NOMO-1 (cell line): ENCODE measurements around the gene FERMT3.
A peak's percentile ranks its signal among the peaks of the same experiment; 100 is the strongest.

Experiments used
- DNase-seq, 2 experiments: peaks; one replicate each; lab custom pipeline; 2025; ENCODE audit not compliant: unreplicated experiment in 2 of 2; lab: John Stamatoyannopoulos, UW

The FERMT3 gene

DNA sequence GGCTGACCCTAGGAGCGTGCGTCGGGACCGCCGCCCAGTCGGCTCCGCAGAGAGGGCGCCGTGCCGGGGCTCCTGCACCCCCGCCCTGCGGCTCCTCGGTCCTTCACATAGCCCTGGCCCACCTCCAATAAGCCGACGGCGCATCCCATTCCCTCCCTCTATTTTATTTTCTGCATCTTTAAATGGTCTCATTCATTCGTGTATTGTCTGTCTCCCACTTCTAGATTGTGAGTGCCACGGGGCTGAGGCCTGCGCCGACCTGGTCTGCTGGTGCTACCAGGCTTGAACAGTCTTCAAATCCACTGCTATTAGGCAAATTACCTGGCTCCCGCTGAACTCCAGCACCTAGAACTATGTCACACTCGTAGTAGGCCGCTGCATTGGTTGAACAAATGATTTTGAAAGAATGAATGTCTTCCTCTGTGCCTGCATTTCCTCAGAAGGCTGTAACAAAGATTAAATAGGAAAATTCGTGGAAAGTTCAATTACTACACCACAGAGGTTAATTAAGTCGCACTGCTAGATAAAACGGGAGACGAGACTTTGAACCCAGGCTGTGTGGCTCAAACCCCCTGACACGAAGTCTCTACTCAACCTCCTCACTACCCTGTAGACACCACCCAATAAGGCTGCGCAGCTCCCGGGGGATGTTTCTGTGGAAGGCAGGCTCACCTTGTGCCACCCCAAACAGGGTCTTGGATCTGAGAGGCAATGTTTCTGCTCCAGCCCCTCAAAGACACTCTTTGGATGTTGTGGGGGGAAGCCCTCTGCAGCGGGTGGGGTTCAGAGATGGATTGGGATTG lies 41.4 kb downstream of the FERMT3 start:
- DNase-seq, result no peak

DNA sequence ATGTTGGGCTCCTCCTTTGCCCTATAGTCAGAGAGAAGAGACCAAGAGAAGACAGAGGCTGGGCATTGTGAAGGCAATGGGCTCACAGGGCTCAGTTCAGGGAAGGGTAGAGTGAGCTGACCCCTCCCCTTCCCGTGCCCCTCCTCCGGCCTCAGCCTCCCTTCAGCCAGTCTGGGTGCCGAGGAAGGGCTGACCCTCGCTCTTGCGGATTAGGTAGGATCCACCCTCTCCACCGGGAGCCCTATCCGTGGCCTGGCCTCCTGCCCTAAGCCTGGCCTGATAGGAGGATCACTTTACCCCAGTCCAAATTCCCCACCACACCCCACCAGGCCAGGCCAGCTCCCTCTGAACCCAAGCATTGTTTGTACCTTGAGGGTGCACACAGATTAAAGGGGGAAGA lies 42.1 kb downstream of the FERMT3 start:
- no peak for DNase-seq

DNA sequence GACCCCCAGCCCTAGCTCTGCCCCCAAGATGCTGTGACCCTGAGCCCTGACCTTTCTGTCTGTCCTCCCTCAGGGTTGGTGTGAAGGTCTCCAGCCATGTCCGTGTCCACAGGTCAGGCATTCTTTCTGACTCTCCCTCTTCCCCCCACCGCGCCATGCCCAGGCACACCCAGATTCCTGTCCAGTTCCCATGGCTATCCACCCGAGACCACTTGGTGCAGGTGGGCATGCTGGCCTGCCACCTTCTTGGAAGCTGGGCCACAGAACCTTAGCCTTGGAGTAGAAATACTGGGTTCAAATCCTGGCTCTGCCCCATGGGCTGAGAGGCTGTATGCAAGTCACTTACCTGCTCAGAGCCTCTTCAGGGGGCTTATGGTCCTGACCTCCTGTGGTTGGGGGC lies 42.5 kb downstream of the FERMT3 start:
- DNase-seq, result no peak

DNA sequence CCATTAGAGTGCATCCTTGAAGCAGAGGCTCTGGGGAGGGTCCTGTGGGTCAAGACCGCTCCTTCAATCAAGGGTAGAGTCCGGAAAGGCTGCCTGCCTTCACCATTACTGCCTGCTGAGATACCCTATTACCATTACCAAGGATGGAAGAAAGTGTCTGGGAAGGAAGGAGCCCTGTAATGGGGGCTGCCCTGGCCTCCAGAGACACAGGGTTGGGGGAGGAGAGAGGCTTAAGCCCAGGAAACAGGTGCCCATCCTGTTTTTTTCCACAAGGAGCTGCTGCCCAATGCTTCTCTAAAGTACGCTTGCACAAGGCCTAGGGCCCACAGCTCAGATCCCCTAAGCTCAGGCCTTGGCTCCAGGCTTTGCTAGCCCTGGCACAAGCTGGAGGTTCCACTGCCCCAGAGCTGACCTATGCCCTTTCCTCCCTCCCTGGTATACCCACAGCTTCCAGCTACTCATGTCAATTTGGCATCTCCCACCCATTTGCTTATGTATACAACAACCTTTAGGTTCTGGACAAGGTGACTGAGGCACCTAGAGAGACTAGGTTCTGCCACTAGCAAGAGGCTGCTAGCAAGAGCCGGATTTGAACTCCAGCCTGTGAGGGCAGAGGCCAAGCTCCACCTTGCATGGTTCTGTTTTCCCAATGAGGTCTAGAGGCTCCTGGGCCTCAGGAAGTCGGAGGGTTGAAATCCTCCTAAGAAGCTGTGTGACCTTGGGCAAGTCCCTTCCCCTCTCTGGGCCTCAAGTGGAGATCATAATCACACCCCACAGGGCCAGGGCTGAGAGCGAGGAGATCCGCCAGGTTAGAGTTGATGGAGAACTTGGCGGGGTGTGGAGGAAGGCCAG lies 43.3 kb downstream of the FERMT3 start:
- no peak for DNase-seq

DNA sequence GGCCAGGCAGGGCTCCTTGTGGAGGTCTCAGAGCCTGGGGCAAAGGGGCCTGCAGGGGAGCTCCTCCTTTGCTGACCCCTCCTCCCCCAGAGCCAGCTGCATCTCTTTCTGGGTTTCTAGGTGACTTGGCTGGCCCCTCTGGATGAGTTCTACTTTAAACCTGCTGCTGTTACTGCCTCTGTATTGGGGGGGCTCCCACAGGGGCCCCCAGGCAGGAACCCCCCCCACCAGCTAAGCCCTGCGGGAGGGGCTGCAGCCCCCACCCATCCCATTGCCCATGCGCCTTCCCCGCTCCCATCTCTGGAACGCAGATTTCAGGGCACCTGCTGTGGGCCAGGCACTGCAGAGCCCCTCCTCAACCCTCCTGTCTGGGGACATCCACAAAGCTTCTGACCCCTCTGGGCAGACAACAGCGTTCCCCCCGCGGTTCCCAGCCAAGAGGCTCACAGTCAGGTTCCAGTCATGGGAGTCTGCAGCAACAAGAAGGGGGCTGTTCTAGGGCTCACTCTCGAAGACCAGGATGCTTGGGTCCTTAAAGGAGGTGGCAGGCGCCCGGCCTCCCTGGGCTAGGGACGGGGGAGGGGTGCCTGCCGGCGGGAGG lies 44.0 kb downstream of the FERMT3 start:
- DNase-seq, result no peak

DNA sequence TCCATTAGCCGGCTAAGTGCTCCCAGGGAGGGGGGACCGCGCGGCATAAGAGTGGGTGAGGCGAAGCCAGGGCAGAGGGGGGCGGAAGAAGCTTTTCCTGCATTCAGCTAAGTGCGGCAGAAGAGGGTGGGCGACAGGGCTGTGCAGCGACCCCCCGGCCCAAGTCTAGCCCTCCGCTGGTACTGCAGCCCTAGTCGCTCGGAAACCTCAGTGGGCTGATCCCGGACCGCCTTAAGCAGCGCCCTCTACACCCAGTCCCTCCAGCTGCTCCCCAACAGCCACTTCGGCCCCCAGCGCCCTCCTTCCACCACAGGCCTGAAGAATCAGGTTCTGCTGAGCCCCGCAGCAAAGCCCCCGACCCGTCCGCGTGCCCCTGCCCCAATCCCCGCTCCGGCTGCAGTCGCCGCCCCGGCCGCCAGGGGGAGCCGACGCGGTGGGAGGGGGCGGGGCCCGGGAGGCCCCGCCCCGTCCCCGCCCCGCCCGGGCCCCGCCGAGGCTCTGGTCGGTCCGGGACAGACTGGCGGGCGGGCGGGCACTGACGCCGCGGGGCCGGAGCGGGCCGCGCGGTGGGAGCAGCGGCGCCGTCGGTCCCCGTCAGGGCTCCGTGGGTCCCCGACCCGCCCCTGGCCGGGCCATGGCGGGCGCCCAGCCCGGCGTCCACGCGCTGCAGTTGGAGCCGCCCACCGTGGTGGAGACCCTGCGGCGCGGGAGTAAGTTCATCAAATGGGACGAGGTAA lies 44.7 kb downstream of the FERMT3 start, which contains the start of gene PLCB3:
Gene PLCB3 (plus strand): TSS at position 515 of the 737 bp plus-strand sequence. CDS start 120 bp downstream, at position 635.
- peak; percentile 47 to 48 for DNase-seq

DNA sequence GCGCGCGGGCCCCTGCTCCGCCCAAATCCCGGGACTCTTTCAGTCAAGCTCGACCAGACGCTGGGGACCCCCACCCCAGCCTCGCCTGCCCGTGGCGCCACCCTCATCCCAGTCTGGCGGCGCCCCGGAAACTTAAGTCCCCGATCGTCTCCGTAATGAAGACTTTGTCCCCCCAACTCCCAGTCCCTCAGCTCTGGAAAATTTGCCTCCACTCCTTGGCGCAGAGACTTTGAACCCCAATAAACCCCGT lies 45.2 kb downstream of the FERMT3 start:
- DNase-seq, result no peak

DNA sequence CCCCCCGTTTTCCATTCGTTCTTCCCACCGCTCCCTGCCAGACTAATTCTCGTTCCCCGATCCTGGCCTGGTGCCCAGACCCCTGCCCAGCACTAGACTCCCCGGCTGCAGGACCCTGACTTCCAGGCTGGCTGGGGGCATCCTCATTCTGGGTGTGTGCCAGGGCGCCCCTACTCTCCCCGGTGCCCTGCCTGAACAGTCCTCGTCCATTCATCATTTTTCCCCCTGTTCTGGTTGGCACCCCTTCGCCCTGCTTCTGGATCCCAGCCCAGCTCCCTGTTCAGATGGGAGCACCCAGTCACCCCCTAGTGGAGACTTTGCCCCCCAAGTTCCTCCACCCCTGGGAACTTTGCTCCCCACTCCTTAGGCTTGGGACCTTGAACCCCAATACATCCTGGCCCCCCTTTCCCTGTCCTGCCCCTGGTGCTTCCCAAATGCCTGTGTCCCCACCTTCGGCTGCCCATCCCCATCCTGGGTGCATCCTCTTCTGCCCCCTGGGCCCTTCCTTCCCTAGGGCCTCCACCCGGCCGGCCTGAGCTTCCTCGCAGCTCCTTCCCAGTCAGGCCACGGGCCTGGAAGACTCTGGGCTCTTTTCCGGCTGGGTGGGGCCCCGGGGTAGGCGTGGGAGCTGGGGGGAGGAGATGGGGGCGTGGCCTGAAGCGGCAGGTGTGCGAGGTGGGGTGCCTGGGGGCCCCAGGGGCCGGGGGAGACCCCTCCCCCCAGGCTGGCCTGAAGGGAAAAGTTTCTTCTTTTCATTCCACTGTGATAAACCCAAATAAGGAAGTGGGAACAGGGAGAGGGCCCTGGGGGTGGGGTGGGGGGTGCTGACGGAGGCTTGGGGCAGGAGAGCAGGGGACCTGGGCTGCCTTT lies 45.7 kb downstream of the FERMT3 start:
- DNase-seq, result no peak

DNA sequence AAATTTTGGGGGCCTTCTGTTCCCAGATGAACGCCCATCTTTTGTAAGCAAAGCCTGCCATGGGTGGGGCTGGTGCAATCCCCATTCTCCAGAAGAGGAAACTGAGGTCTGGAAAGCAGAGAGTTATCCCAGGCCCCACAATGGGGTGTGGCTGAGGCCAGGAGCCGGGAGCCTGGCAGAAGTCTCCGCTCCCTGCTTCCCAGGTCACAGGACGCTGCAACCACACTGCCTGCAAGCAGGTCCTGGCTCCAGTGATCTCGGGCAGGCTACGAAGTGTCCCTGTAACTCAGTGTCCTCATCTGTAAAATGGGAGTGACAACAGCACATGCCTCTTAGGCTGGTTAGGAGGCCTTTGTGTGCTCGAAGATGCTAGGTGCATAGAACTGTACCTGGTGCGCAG lies 46.5 kb downstream of the FERMT3 start:
- DNase-seq, result no peak

DNA sequence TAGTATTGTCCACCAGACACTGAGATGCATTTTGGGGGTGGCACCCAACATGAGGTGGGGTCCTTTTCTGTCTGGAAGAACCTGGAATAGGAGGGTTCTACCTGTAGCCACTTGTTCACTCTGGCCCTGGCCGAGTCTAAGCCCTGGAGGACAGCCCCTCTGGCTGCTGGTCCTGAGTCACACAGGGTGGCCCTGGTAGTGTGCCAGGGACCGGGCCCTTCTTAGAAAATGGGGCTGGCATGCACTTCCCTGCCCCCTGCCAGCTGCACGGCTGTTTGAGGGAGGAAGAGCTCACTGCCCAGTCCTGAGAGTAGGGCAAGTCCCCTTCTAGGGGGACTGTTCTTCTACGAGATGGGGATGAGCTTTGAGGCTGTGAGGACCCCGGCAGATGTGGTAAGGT lies 47.0 kb downstream of the FERMT3 start:
- no peak for DNase-seq

DNA sequence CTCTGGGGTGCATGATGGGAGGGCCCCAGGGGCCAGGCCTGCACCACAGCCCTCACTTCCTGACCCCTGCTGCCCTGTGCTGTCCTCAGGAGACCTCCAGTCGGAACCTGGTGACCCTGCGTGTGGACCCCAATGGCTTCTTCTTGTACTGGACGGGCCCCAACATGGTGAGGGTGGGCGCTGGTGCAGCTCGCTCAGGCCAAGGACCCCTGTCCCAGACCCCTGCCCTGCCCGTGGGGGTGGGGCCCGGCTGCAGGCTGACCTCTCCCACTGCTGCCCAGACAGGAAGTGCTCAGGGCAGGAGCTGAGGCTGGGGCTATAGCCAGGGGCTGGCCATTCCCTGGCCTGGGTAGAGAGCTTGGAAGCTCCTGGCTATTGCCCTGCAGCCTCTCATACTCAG lies 47.8 kb downstream of the FERMT3 start:
- no peak for DNase-seq

DNA sequence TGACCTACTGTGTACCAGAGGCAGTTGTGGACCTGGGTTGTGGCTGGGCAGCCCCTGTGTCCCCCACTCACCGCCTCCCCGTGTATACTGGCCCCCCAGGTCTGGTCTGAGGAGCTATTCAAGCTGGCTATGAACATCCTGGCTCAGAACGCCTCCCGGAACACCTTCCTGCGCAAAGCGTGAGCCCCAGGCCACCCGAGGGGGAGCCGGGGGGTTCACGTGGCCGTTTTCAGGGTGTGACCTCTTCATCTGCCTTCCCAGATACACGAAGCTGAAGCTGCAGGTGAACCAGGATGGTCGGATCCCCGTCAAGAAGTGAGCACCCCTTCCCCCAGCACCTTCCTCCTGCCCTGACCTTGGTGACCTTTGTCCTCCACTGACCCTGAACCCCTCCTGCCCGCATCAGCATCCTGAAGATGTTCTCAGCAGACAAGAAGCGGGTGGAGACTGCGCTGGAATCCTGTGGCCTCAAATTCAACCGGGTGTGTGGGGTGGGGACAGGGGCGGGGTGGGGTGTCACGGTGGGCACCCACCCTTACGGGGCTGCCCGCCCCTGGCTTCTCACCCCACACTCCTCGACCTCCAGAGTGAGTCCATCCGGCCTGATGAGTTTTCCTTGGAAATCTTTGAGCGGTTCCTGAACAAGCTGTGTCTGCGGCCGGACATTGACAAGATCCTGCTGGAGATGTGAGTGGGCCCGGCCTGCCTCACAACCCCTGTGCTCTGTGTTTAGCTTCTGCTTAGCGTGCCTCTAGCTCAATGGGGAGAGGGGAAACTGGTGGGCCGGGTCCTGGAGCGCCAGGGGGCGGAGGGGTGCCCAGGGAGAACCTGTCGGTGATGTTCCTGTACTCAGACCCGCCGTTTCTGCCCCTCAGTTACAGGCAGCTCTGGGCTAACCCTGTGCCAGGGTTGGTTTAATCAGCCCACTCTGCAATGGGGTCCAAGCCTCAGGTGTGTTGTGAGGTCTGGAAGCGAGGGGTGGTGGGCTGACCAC lies 48.9 kb downstream of the FERMT3 start:
- no peak for DNase-seq

DNA sequence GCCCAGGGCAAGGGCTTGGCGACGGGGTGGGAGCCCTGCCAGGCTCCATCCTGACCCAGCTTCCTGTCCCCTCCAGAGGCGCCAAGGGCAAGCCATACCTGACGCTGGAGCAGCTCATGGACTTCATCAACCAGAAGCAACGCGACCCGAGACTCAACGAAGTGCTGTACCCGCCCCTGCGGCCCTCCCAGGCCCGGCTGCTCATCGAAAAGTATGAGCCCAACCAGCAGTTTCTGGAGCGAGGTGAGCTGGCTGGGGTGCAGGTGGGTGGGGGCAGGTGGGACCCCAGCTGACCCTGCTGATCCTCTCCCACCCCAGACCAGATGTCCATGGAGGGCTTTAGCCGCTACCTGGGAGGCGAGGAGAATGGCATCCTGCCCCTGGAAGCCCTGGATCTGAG lies 49.8 kb downstream of the FERMT3 start:
- DNase-seq, result no peak

DNA sequence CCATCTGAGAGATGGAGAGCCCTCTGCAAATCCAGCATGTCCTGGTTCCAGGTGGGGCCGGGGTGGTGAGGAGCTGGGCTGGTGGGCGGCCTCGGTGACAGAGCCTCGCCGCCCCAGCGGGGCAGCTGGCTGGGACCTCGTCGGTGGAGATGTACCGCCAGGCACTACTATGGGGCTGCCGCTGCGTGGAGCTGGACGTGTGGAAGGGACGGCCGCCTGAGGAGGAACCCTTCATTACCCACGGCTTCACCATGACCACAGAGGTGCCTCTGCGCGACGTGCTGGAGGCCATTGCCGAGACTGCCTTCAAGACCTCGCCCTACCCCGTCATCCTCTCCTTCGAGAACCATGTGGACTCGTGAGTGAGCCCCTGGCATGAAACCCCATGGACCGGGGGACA lies 51.8 kb downstream of the FERMT3 start:
- no peak for DNase-seq

DNA sequence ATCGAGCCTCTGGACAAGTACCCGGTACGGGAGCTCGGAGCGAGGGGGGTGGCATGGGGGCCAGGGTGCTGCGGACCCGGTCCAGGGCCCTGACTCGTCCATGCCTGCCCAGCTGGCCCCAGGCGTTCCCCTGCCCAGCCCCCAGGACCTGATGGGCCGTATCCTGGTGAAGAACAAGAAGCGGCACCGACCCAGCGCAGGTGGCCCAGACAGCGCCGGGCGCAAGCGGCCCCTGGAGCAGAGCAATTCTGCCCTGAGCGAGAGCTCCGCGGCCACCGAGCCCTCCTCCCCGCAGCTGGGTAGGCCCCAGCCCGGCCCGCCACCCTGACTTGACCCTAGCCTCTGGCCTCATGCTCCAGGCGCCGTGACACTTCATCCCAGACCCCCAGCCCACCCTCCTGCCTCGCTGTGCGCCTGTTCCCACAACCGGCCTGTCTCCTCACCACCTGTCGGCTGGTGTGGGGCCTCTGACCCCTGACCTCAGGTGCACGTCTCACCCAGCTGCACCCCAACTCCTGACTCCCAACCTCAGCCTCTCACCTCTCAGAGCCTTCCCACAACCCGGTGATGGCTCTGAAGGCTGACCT lies 52.5 kb downstream of the FERMT3 start:
- DNase-seq, result no peak

DNA sequence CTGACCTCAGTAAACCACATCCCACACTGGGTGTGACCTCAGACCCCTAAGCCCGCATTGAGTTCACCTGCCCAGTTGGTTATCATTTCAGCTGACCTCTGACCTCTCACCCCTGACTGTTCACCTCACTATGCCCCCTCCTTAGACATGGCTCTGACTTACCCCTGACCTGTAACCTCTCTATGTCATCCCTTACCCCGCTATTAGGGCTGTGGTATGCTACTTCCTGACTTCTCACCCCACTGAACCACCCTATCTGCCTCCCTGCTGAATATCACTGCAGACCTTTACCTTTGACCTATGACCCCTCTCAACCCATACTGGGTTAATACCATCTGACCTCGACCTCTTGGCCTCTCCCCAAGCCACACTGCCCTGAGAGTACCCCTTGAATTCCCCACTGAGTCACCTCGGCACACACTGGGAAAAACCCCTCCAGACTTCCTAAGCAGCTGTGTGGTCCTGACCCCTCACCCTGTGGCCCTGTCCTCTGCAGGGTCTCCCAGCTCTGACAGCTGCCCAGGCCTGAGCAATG lies 53.1 kb downstream of the FERMT3 start:
- DNase-seq, result no peak

DNA sequence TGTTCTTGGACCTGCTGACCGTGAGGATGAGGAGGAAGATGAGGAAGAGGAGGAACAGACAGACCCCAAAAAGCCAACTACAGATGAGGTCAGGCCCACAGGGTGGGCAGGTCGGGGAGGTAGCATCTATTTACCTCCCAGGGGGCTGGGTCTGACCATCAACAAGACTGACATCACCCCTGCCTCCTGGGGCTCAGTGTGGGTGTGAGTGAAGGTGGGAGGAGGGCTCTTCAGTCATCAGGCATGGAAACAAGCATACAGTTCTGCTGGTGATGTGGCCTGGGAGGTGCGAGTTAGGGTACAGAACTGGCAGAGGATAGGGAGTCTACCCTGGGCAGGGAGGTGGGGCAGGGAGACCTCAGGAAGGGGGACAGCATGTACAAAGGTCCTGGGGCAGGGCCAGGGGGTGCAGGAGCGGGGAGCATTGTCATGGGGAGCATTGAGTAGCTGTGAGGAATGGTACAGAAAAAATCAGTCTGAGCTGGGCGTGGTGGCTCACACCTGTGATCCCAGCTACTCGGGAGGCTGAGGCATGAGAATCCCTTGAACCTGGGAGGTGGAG lies 53.7 kb downstream of the FERMT3 start:
- no peak for DNase-seq

DNA sequence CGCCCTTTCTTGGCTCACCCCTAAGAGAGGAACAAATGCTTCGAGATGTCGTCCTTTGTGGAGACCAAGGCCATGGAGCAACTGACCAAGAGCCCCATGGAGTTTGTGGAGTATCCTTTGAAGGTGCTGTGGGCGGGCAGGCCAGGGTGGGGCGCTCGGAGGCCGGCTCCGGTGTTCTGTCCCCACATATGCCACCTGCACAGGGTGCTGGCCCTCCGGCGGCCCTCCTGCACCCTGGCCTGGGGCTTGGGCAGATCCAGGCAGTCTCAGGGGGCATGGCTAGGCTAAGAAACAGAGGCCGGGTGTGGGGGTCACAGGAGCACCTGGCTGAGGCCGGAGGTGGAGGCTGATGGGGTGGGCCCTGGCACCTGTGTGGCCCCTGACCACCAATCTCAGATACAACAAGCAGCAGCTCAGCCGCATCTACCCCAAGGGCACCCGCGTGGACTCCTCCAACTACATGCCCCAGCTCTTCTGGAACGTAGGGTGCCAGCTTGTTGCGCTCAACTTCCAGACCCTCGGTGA lies 55.1 kb downstream of the FERMT3 start:
- no peak for DNase-seq
